ENCODE data around the gene MDFIC.
A peak's percentile ranks its signal among the peaks of the same experiment; 100 is the strongest.
"Not testable (repeated sequence)": the region's sequence is repeated elsewhere in the genome, so short reads cannot be mapped to it uniquely, and the experiment has no call there.

MDFIC gene, protein sequence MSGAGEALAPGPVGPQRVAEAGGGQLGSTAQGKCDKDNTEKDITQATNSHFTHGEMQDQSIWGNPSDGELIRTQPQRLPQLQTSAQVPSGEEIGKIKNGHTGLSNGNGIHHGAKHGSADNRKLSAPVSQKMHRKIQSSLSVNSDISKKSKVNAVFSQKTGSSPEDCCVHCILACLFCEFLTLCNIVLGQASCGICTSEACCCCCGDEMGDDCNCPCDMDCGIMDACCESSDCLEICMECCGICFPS

DNA sequence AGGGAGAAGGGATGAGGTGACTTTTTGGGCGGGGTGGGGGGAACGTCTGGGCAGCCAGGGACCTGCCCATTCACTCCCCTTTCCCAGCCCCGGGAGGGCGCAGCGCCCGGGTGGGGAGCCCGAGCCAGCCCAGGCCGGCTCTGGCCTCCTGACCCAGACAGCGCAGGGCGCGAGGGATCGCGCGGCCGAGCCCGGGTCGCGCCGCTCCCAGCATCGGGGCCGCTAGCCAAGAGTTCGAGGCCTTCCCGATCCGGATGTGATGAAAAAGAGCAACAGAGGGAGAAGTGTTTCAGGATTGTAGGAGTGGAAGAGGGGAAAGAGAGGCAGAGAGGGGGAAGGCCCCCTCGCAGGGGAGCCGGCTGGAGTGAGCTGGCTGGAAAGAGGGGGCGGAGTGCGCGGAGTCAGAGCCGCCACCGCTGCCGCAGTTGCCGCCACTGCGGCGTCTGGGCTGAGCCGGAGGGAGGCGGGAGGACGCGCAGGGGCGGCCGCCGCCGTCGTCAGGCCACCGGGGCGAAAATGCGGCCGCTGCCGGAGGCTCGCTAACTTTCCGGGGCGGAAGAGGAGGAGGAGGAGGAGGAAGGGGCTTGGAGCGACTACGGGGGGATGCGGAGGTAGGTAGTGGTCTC, at the start of gene MDFIC:
Gene MDFIC (plus strand): TSS at position 69 of the 626 bp plus-strand sequence. CDS start 940 bp downstream, outside the sequence.
- peak; percentile 43 for DNase-seq

DNA sequence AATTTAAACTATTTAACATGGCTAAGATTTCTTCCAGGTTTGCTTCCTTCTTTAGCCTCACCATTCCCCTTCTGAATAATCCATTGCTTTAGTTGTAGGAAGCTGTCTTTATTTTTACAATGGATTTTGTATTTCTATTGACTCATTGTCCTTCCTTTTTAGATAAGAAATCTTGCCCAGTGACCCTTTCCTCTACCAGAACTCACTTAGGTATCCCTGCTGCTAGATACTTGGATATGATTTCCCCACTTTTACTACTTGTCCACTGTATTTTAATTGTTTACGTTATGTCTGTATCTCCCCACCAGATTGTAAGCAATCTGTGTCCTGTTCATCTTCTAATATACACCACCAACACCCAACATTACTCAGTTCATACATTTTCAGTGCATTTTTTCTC, 47.7 kb upstream of the MDFIC start:
- DNase-seq = no peak

DNA sequence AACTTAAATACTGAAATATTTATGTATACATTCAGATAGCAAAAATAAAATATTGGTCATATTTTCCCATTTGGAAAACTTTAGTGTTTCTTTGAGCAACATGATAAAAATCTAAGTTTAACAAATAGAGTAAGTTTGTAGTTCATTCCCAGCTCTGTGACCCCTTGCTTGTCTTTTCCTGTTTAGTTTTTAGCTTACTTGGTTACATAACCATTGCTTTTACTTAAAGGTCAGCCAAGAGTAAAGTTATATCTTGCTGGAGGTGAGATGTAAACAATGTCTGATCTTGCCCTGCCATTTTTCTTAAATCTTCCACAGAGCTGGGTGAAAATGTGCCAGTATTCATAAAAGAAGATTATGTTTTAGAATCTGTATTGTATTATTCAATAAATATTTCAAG, 46.7 kb upstream of the MDFIC start:
- DNase-seq = no peak

DNA sequence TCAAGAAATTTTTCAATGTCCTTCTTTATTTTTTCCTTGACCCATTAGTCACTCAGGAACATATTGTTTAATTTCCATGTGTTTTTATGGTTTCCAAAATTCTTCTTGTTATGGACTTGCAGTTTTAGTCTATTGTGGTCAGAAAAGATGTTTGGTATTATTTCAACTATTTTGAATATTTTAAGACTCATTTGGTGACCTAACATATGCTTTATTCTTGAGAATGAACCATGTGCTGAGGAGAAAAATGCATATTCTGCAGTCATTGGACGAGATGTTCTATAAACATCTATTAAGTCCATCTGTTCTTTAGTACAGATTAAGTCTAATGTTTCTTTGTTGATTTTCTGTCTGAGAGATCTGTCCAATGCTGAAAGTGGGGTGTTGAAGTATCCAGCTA, 42.3 kb upstream of the MDFIC start:
- no peak for DNase-seq

DNA sequence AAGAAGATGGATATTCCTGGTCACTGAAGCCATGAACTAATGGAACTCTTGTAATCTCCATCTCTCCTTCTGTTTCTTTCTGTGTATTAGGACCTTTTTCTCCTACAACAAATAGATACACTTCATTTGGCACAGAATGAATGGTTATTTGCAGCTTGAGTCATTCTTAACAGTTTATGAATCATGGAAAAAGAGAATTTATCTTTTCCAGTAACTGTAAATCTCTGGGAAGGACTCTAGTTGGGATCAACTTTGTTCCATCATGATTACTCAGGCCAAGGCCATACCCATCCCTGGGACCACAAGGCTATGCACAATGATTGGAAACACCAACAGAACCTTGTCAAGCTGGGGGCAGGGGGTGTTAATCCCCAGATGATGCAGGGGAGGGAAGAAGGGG, 36.1 kb upstream of the MDFIC start:
- DNase-seq = no peak

DNA sequence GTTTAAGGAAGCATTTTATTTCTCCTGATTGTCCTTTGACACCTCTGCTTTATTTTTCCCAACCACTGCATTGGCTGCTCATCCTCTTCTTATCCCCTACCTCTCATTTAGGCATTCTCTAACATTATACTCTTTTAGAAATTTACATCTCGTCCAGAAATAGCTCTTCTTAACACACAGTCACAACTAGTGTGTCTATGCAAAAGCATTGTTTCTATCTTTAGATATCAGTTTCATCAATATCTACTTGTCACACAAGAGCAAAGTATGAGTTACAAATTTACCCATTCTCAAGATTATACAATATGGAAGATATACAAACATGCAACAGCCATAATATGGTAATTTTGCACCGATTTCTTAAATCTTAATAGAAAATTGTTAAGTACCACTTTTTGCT, 35.7 kb upstream of the MDFIC start:
- DNase-seq = no peak

DNA sequence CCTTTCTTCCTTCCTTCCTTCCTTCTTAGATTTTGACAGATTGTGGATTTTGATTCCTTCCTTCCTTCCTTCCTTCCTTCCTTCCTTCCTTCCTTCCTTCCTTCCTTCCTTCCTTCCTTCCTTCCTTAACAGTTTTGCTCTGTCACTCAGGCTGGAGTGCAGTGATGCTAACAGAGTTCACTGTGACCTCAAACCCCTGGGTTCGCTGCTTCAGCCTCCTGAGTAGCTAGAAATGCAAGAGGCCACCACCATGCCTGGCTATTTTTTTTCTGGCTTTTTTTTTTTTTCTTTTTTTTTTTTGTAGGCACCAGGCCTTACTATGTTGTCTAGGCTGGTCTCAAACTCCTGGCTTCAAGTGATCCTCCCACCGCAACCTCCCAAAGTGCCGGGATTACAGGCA, 32.8 kb upstream of the MDFIC start:
- not testable (repeated sequence) for DNase-seq

DNA sequence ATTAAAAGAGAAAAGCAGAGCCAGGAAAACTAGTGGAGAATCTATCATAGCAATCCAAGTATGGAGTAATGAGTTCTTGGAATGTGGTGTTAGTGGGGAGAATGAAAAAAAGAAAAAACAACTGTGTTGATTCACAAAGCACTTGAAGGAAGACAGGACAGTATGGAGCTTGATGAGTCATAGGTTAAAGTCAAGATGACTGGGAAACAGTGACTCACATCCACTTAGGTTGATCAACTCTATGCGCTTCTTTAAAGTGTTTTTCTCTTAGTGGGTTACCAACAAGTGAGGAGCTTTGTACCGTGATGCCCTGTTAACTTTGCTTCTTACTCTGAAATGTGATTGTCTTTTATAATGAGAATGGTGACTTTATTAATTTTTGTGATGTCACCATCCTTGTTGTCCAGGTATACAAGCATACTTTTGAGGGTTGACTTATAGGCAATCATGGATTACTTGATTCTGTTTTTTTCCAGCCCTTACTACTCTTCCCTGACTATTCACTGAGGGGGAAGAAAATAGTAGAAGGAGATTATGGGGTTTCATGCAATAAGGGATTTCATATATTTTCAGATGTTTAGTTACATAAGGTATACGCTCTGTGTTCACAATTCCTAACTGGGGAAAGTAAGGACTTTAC, 32.1 kb upstream of the MDFIC start:
- DNase-seq = no peak

DNA sequence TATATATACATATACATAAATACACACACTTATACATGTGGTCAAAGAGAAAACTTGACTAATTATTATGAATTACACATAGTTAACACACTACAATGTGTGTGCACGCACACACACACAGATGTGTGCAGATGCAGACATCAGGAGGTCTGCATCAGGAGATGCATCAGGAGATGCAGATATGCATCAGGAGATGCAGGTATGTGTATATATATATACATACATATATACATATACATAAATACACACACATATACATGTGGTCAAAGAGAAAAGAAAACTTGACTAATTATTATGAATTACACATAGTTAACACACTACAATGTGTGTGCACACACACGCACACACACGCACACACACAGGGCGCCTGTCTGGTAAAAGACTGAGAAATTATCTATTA, 31.3 kb upstream of the MDFIC start:
- DNase-seq = no peak

DNA sequence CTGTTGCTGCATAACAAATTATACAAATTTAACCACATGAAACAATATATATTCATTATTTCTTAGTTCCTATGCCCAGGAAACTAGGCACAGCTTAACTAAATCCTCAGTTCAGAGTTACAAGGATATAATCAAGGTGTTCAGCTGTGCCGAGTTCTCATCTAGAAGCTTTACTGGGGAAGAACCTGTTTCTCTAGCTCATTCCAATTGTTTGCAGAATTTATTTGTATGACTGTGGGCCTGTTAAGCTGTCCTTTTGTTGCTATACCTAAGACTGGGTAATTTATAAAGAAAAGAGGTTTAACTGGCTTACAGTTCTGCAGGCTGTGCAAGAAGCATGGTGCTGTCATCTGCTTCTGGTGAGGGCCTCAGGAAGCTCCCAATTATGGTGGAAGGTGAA, 21.8 kb upstream of the MDFIC start:
- no peak for DNase-seq

DNA sequence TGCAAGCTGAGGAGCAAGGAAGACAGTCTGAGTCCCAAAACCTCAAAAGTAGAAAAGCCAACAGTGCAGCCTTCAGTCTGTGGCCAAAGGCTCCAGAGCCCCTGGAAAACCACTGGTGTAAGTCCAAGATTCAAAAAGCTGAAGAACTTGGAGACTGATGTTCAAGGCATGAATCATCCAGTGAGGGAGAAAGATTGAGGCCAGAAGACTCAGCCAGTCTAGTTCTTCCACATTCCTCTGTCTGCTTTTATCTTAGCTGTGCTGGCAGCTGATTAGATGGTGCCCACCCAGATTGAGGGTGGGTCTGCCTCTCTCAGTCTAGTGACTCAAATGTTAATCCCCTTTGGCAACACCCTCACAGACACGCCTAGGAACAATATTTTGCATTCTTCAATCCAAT, 20.1 kb upstream of the MDFIC start:
- DNase-seq = no peak

DNA sequence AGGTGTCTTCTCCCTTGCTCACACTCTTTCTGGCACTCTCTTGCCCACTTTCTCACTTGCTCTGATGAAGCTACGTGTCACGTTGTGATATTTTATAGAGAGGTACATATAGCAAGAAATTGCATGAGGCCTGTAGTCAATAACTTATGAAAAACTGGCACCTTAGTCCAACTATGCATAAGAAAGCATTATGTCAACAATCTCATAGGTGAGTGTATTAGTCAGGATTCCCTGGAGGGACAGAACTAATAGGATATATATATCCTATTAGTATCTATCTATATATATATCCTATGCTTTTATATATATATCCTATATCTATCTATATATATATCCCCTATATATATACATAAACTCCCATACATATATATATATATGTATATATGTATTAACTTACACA, 18.8 kb upstream of the MDFIC start:
- no peak for DNase-seq

DNA sequence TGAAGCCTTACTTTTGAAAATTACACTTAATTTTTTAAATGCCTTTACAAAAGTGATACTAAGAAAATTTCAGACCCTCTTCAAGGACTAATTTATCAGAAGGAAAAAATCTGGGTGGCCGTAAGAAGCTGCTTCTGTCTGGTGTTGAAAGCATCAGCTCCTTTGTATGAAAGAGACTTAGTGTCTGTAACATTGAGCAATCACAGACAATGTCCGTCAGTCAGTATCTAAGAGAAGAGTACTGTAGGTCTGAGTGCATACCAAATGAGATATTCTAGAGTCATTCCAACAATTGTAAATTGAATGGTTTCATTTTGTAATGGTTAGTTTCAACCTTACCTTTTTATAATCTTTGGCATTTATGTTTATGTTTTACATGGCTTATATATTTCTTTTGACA, 11.1 kb upstream of the MDFIC start:
- no peak for DNase-seq

DNA sequence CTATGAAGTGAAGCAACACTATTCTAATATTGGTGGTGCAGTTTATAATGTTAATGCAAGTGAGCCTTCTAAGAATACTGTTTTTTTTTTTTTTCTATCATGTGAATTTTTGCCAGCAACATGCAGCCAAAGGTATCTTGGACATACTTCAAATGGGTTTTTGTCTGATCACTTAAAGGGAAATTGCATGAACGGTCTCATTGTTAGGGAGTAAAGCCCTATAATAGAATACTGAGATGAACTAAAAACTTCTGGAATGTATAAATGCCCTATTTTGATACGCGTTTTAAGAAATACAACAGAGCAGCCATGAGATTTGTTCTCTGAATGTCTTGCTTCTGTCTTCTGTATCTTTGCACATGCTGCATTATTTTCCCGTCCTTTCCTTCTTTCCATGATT, 10.5 kb upstream of the MDFIC start:
- DNase-seq = no peak

DNA sequence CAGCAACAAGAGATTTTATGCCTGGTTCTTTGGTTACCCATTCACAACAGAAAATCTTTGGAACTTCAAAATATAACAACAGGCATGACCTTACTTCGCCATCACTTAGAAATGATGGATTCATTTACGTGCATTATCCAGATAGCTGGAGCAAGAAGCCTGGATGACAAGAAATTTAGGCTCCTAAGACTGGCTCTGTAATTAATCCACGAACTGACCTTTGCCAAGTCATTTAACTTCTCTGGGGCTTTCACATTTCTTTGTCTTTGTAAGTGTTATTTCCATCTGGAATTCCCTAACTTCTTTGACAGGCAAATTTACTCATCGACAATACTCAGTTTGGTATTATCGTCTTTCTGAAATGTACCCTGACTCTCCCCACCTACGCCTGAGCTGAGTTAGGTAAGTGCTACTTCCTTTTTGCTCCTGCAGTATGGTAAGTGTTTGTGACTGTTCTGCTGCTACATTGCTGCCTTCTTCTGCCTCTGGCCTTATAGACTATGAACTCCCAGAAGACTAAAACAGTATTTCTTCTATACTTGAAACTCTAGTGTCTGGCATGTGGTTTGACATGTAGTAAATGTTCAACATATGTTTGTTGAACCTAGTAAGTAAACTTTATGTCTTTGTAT, 5.5 kb upstream of the MDFIC start:
- no peak for DNase-seq

DNA sequence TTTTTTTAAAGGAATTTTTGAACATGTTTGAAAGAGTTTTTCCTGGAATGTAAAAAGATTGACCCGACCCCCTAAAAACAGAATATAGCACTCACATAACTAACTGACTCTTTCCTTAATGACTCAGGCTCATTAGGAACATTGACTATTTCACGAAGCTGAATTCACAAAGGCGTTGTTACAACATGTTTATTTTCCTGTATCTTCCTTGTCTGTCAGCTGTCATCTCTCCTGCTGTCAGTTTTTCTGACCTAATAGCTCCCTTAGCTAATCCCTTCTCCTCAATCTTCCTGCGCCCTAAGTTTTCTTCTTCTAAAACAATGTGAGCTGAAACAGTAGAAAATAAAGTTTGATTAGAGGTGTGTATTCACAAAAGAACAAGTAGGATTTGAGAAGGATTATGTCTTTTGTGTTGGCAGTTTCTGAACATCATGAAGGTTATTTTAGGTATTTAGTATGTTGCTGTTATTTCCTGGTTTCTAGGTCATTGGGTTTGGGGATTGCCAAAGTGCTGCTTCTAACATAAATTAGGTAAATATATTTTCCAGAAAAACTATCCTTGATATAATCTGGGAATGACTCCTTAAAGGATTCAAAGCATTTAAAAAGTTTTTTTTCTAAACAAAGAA, 4.6 kb upstream of the MDFIC start:
- DNase-seq = no peak

DNA sequence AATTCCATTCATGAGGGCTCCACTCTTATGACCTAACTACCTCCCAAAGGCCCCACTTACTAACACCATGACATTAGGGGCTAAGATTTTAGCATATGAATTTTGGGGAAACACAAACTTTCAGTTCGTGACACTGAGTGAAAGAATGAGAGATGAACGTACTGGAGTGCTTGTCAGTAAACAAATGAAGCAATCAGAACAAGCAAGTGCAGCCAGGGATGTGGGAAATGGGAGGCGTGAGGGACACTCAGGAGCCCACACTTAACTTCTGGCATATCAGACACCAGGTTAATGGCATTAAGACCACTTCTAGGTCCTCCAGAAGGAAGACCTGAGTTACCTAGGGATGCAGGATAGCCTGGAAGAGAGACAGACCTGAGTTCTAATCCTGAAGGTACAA, 2.3 kb upstream of the MDFIC start:
- DNase-seq = no peak

DNA sequence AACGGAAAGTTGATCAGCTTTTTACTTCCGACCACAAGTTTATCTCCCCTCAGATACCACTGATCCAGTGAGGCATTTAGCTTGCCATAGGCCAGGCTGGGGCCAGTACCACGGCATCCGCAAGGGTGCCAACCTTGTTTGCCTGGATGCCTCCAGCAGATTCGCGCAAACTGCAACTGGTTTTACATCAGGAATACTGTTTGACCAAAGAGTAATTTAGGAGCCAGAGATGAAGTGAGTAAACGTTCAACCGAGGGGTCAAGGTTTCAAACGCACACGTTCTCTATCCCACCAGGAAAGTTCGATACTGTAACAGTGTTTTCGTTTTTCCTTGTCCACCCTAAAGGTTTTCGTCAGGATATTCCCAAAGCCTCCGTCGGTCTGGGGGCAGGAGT, 266 bp upstream of the MDFIC start:
- DNase-seq = peak; percentile 11

DNA sequence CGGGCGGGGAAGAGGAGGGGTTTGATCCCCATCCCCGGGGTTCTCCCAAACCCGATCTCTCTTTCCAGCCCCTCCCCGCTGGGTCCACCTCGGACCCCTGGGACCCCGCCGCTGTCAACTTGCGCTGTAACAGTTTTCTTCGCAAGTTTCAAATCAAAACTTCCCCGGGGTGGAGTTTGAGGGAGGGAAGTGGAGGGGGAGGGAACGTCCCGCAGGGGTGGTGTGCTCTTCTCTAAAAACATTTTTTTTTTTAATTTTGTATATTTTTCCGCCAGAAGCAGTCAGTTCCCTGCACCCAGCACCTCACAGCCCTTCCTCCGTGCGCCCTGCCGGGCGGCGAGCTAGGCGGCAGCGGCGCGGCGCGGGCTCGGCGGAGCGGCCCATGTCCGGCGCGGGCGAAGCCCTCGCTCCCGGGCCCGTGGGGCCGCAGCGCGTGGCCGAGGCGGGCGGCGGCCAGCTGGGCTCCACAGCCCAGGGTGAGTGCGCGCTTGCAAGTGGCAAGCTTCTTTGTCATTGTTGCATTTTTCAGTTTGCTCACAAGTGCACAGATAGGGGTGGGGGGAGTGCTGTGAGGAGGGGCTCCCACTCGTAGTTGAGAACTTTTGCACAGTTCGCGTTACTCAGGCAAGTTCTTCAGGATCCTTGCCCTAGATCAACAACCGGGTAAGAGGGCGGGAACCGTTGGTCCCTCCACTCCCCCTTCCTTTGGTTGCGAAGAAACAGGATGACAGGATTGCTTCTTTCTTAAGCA, 933 bp downstream of the MDFIC start:
- DNase-seq = peak; percentile 37

DNA sequence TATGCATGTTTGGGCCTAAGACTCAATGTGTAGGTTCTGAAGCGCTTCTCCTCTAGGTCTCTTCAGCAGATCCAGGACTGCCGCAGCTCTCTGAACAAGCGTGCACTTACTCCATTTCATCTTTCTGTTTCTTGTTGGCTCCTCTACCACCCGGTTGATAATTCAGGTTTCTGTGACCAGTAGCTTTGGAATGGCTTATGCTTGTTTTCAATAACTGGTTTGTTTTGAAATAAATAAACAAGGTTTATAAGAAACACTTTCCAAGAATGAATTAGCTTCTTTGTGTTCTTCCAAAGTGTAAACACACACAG, 1.5 kb downstream of the MDFIC start:
- no peak for DNase-seq

DNA sequence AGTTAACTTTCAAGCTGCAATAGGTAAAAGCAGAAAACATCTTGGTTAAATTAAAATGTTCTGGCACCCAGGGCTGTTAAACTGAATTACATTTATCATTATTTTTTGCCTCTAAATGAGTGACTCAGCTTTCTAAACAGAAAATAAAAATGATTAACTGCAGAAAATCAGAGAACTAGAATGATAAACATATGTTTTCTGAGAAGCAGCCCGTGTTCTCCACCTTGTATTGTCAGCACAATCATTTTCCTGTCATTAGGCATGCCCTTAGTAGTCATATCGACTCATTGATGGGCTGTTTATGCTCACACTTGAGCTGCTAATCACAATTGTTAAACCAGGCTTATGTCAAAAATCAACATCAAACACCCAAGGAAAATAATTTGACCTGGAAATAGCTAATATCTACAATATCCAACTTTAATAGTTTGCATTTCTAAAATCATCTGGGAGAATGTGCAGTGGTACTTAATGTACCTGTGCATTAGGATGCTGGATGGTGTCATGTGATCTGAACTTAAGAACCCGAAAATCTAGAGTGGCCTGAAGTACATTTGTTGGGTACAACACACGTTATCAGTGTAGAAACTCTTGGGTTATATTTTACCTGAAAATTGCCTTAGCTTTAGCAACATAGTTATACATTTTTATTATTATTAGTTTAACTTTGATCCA, 2.3 kb downstream of the MDFIC start:
- DNase-seq = no peak

DNA sequence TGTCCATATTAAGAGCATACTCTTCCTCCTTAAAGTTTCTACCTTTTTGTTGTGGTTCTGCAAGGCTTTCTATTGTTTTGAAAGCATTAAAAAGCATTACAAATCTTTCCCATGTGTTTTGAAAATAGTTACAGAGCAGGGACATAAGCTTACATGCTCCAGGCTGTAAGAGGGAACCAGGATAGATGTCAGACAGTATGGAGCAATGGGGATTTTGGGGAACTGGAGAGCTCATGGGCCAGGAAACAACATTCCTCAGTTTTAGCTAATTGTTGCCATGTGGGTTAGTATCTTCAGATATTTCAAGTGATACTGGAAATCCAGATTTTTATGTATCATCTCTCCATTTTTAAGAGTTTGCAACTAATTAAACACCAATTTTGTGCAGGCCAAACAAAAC, 3.5 kb downstream of the MDFIC start:
- DNase-seq = no peak

DNA sequence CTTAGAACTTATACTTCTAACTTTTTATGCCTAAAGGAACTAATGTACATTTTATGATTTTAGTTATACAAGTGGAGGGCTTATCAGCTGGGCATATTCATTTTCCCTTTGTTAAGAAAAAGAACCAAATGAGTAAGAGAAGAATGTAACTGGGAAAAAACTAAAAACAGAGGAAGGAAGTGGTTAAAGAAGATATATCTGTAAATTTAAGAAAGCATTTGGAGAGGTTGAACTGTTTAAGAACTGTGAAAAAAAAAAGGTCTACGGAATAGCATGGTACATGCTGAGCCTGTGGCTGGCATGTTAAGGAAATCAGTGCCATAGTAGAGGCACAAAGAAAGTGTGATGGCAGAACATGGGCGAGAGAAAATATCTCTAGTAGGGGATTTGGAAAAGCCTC, 6.2 kb downstream of the MDFIC start:
- no peak for DNase-seq
